ENCODE data around the gene TOR1AIP1.
"Not testable (repeated sequence)": the region's sequence is repeated elsewhere in the genome, so short reads cannot be mapped to it uniquely, and the experiment has no call there.

Gene TOR1AIP1

GRCh38 chr1:179941454-179941853, 59.4 kb downstream of the TOR1AIP1 start:
- DNase-seq, result no peak

- DNase-seq, result no peak
Measured at GRCh38 chr1:179950651-179951050, 68.6 kb downstream of the TOR1AIP1 start.

- DNase-seq, result no peak
Measured at GRCh38 chr1:179951383-179952144, 69.5 kb downstream of the TOR1AIP1 start.

- DNase-seq, result no peak
Measured at GRCh38 chr1:179952186-179952585, 70.1 kb downstream of the TOR1AIP1 start.

- DNase-seq, result peak; percentile 63
Measured at GRCh38 chr1:179953974-179954492, 71.9 kb downstream of the TOR1AIP1 start.

GRCh38 chr1:179954493-179955286, 72.6 kb downstream of the TOR1AIP1 start, which contains the start of gene CEP350:
Gene CEP350 (plus strand): TSS chr1:179954810. CDS start chr1:179986182, 31,372 bp downstream.
- DNase-seq, result peak; percentile 99

GRCh38 chr1:179955287-179955680, 73.2 kb downstream of the TOR1AIP1 start:
- DNase-seq, result peak; percentile 30

- DNase-seq, result no peak
Measured at GRCh38 chr1:179955731-179956130, 73.6 kb downstream of the TOR1AIP1 start.

- DNase-seq, result no peak
Measured at GRCh38 chr1:179958359-179958758, 76.3 kb downstream of the TOR1AIP1 start.

- not testable (repeated sequence) for DNase-seq
Measured at GRCh38 chr1:179962168-179962567, 80.1 kb downstream of the TOR1AIP1 start.

GRCh38 chr1:179966551-179966950, 84.5 kb downstream of the TOR1AIP1 start:
- no peak for DNase-seq

GRCh38 chr1:179968284-179968993, 86.4 kb downstream of the TOR1AIP1 start:
- DNase-seq, result no peak

- DNase-seq, result no peak
Measured at GRCh38 chr1:179968994-179969919, 87.2 kb downstream of the TOR1AIP1 start.

Measured in EL (cell line).